Neural crest cell (in vitro differentiated cells): ENCODE results near the gene CYSRT1. TPM values are rescaled to one million over a fixed set of nuclear protein-coding genes. Genes with fewer than 3 reads are reported as not detected.

Experiments
- DNase-seq: peaks from one replicate; pipeline ENCODE4 v3.0.0; 2021; ENCODE audit warnings: low read depth, mixed read lengths, low spot score
- H3K27ac Mint-ChIP-seq: one replicate; pipeline ENCODE4 v1.8.0; 2021; ENCODE audit warnings: mild to moderate bottlenecking, mixed read lengths; ENCODE audit not compliant: unreplicated experiment
- H3K27me3 Mint-ChIP-seq: 2 replicates; pipeline ENCODE4 v1.8.0; 2021; ENCODE audit warnings: low read depth, mild to moderate bottlenecking, mixed read lengths
- H3K36me3 Mint-ChIP-seq: 2 replicates; pipeline ENCODE4 v1.8.0; 2021; ENCODE audit warnings: low read depth, mild to moderate bottlenecking, mixed read lengths
- H3K4me1 Mint-ChIP-seq: 2 replicates; pipeline ENCODE4 v1.8.0; 2021; ENCODE audit warnings: mixed read lengths
- H3K4me3 Mint-ChIP-seq: one replicate; pipeline ENCODE4 v1.8.0; 2021; ENCODE audit warnings: mild to moderate bottlenecking, mixed read lengths
- H3K9me3 Mint-ChIP-seq: 2 replicates; pipeline ENCODE4 v1.8.0; 2021; ENCODE audit warnings: mixed read lengths
- CTCF ChIP-seq: fragments of 200-600 bp; sonication (generic); conservative IDR thresholded peaks from 2 replicates; pipeline ENCODE4 v1.5.0; 2021; ENCODE audit warnings: antibody characterized with exemption, mild to moderate bottlenecking
- total RNA-seq: library from RNA; stranded (reverse); gene quantifications from 2 replicates; pipeline ENCODE4 v1.2.1, GENCODE V29; 2021

The CYSRT1 gene
- total RNA-seq, 1 donor from 2014 or later = 1.2 TPM

GRCh38 chr9:137223078-137223970 lies 1.6 kb upstream of the CYSRT1 start:
- TF ChIP-seq CTCF = no peak
- peak overlapping the region; percentile 81 for H3K27ac Mint-ChIP-seq
- no peaks in the 10 kb centered on the region for H3K9me3 Mint-ChIP-seq
- peak; percentile 92 for DNase-seq
- H3K27me3 Mint-ChIP-seq = peaks cover 6% of the 10 kb centered on the region
- H3K4me3 Mint-ChIP-seq = peak overlapping the region; percentile 85
- peaks cover 4% of the 10 kb centered on the region for H3K4me1 Mint-ChIP-seq
- no peaks in the 10 kb centered on the region for H3K36me3 Mint-ChIP-seq

- peaks cover 6% of the 10 kb centered on the region for H3K27me3 Mint-ChIP-seq
- H3K9me3 Mint-ChIP-seq = no peaks in the 10 kb centered on the region
- H3K4me3 Mint-ChIP-seq = no peak overlapping the region
- H3K27ac Mint-ChIP-seq = no peak overlapping the region
- TF ChIP-seq CTCF = no peak
- DNase-seq = no peak
- H3K36me3 Mint-ChIP-seq = no peaks in the 10 kb centered on the region
- H3K4me1 Mint-ChIP-seq = peaks cover 4% of the 10 kb centered on the region
Measured at GRCh38 chr9:137225699-137226331, 841 bp downstream of the CYSRT1 start.

DNA sequence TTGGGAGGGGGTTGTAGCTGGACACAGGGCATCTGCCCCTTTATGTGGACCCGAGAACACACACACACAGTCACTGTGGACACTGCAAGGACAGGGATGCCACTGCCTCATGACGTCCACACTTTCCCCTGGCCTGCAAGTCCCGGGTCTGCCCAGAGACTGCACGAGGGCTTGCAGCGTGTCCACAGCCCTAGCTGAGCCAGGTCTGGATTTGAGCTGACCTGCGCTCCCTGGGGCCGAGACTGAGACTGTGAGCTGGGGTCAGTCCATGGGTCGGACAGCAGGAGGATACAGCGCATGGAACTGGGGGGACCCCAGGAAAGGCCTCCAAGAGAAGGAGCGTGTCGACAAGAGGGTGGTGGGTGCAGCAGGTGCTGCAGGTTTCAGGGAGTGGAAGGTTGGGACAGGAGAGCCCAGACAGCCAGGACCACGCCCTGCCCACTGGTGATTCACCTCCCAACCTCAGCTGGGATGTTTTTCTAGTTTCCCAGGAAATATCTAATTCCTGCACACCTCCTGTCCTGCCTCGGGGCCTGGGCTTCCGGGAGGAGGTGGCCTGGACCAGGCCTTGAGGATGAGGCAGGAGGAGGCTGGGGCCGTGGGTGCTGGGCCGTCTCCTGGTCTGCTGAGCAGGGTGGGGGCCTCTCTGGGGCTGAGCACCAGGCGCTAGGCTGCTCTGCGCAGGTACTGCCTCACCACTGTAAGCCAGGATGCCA lies 1.5 kb downstream of the CYSRT1 start:
- Mint-ChIP-seq H3K4me1 (peaks cover 4% of the 10 kb centered on the region), H3K4me3 (peak overlapping the region; percentile 34), H3K27ac (no peak overlapping the region), H3K36me3 (no peaks in the 10 kb centered on the region), H3K9me3 (no peaks in the 10 kb centered on the region), H3K27me3 (peaks cover 6% of the 10 kb centered on the region)
- TF ChIP-seq CTCF = no peak
- no peak for DNase-seq

GRCh38 chr9:137227054-137227852 lies 2.3 kb downstream of the CYSRT1 start, which contains the start of gene RNF224:
RNF224 (plus strand) TSS chr9:137227502; CDS start chr9:137228336, 834 bp downstream.
- peaks cover 4% of the 10 kb centered on the region for H3K4me1 Mint-ChIP-seq
- H3K4me3 Mint-ChIP-seq = peak within 1 kb of the TSS; percentile 82
- peak; percentile 87 for TF ChIP-seq CTCF
- no peak within 1 kb of the TSS for H3K27ac Mint-ChIP-seq
- no peaks in the 10 kb centered on the region for H3K36me3 Mint-ChIP-seq
- no peaks in the 10 kb centered on the region for H3K9me3 Mint-ChIP-seq
- H3K27me3 Mint-ChIP-seq = peaks cover 6% of the 10 kb centered on the region
- peak; percentile 81 for DNase-seq
